ENCODE measurements around the gene ATL1.

The ATL1 gene

DNA sequence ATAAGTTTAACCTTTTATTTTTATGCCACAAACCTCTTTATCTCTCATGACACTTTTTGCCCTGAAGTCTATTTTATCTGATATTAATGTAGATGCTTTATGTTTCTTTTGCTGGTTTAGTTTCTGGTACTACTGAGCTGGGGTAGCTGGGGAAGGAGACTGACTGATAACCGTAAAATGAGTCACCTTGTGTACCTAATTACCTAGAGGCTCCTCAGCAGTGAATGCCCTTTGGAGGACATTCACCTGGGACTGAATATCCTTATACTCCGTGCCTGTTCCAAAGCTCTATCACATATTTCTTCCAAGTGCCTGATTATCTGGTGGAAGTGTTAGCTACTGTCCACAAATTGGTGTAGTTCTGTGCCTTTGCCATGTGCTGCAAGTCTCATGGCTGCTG is 13.9 kb downstream of the ATL1 start:
- Histone ChIP-seq H4K91ac (ENCODE audit: low read length) (no peak overlapping the region), H2BK15ac (ENCODE audit: low read depth, poor library complexity, severe bottlenecking) (no peak overlapping the region), H4K8ac (ENCODE audit: low read length) (no peak overlapping the region), H2BK5ac (ENCODE audit: low read depth, low read length, poor library complexity, severe bottlenecking) (no peak overlapping the region), H3K23ac (ENCODE audit: low read length in 2 of 2) (no peak overlapping the region), H2AFZ (ENCODE audit: low read depth, low read length) (no peak overlapping the region), H3K27ac (ENCODE audit: low read length, poor library complexity, severe bottlenecking) (no peak overlapping the region), H3K14ac (ENCODE audit: low read length in 2 of 2) (no peak overlapping the region), H2BK120ac (ENCODE audit: low read depth, low read length) (no peak overlapping the region), H3K79me1 (replicated peaks; ENCODE audit: low read length, poor library complexity, severe bottlenecking) (peaks cover 2% of the 10 kb centered on the region), H3K4me2 (ENCODE audit: low read length, poor library complexity, severe bottlenecking) (no peak overlapping the region), H3K4ac (ENCODE audit: low read depth in 1 of 2, low read length in 2 of 2) (no peak overlapping the region), H3K18ac (ENCODE audit: low read depth in 1 of 2, low read length in 2 of 2) (no peak overlapping the region), H3K4me1 (ENCODE audit: control insufficient read depth, insufficient read depth, low read depth, low read length) (no peaks in the 10 kb centered on the region), H2BK12ac (ENCODE audit: low read length in 2 of 2) (no peak overlapping the region), H3K27me3 (ENCODE audit: control insufficient read depth in 1 of 2, insufficient read depth in 1 of 2, low read length in 2 of 2) (no peaks in the 10 kb centered on the region), H2AK5ac (ENCODE audit: low read length, severe bottlenecking) (no peak overlapping the region), H3K36me3 (ENCODE audit: control insufficient read depth in 1 of 2, insufficient read depth in 2 of 2, low read depth in 1 of 2, low read length in 2 of 2) (no peaks in the 10 kb centered on the region), H3K9ac (ENCODE audit: low read length) (no peak overlapping the region), H3K9me3 (ENCODE audit: control insufficient read depth, low read length) (peaks cover 24% of the 10 kb centered on the region), H3K4me3 (ENCODE audit: insufficient read depth in 1 of 2, low read depth in 1 of 2, low read length in 2 of 2) (no peak overlapping the region)
- WGBS, result 100% methylated on average over 1 of the region's 2 CpGs
- no peak for DNase-seq

DNA sequence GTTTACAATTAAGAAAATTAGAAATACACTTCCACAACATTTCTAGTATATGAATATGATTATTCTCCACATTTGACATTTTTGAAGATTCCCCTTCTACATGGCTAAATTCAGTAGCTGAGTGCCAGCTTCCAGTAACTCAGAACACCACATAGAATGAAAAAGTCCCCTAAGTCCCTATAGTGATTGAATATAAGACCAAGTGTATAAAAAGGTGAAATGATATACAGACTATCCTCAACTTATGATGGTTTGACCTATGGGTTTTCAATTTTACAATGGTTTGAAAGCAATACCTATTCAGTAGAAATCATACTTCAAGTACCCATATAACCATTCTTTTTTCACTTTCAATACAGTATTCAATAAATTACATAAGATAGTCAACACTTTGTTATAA is 15.8 kb downstream of the ATL1 start:
- no peak overlapping the region for H3K23ac ChIP-seq (ENCODE audit: low read length in 2 of 2)
- no peak overlapping the region for H2AFZ ChIP-seq (ENCODE audit: low read depth, low read length)
- no peak overlapping the region for H2AK5ac ChIP-seq (ENCODE audit: low read length, severe bottlenecking)
- no peak overlapping the region for H3K4me3 ChIP-seq (ENCODE audit: insufficient read depth in 1 of 2, low read depth in 1 of 2, low read length in 2 of 2)
- no peak overlapping the region for H3K4ac ChIP-seq (ENCODE audit: low read depth in 1 of 2, low read length in 2 of 2)
- no peak overlapping the region for H3K27ac ChIP-seq (ENCODE audit: low read length, poor library complexity, severe bottlenecking)
- no peaks in the 10 kb centered on the region for H3K36me3 ChIP-seq (ENCODE audit: control insufficient read depth in 1 of 2, insufficient read depth in 2 of 2, low read depth in 1 of 2, low read length in 2 of 2)
- no peak overlapping the region for H3K18ac ChIP-seq (ENCODE audit: low read depth in 1 of 2, low read length in 2 of 2)
- H2BK12ac ChIP-seq (ENCODE audit: low read length in 2 of 2), result no peak overlapping the region
- no peak overlapping the region for H3K4me2 ChIP-seq (ENCODE audit: low read length, poor library complexity, severe bottlenecking)
- no peak for DNase-seq
- H4K8ac ChIP-seq (ENCODE audit: low read length), result no peak overlapping the region
- H2BK120ac ChIP-seq (ENCODE audit: low read depth, low read length), result no peak overlapping the region
- H3K9ac ChIP-seq (ENCODE audit: low read length), result no peak overlapping the region
- no peaks in the 10 kb centered on the region for H3K79me1 ChIP-seq (replicated peaks; ENCODE audit: low read length, poor library complexity, severe bottlenecking)
- H3K27me3 ChIP-seq (ENCODE audit: control insufficient read depth in 1 of 2, insufficient read depth in 1 of 2, low read length in 2 of 2), result no peaks in the 10 kb centered on the region
- no peak overlapping the region for H4K91ac ChIP-seq (ENCODE audit: low read length)
- H3K9me3 ChIP-seq (ENCODE audit: control insufficient read depth, low read length), result peaks cover 6% of the 10 kb centered on the region
- no peak overlapping the region for H3K14ac ChIP-seq (ENCODE audit: low read length in 2 of 2)
- no peak overlapping the region for H2BK15ac ChIP-seq (ENCODE audit: low read depth, poor library complexity, severe bottlenecking)
- H3K4me1 ChIP-seq (ENCODE audit: control insufficient read depth, insufficient read depth, low read depth, low read length), result no peaks in the 10 kb centered on the region
- H2BK5ac ChIP-seq (ENCODE audit: low read depth, low read length, poor library complexity, severe bottlenecking), result no peak overlapping the region

DNA sequence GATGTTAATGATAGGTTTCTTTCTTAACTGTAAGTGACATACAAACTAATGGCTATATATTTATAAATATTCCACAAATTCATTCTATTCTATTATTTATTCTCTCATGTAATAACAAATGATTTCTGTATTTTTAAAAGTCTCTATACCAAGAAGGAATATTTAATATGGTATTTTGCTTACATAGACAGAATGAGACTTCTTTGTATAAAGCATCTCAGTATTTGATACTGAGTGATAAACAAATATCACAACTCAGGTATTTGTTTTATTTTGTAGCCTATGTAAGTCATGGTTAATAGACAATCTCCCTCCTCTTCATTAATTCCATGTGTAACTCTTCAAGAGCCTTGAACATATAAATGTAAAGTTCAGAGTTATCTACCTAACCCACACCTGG is 18.0 kb downstream of the ATL1 start:
- Histone ChIP-seq H3K9me3 (ENCODE audit: control insufficient read depth, low read length) (no peaks in the 10 kb centered on the region), H3K9ac (ENCODE audit: low read length) (no peak overlapping the region), H3K4me1 (ENCODE audit: control insufficient read depth, insufficient read depth, low read depth, low read length) (no peaks in the 10 kb centered on the region), H4K91ac (ENCODE audit: low read length) (no peak overlapping the region), H3K4me3 (ENCODE audit: insufficient read depth in 1 of 2, low read depth in 1 of 2, low read length in 2 of 2) (no peak overlapping the region), H3K4me2 (ENCODE audit: low read length, poor library complexity, severe bottlenecking) (no peak overlapping the region), H2BK5ac (ENCODE audit: low read depth, low read length, poor library complexity, severe bottlenecking) (no peak overlapping the region), H3K27me3 (ENCODE audit: control insufficient read depth in 1 of 2, insufficient read depth in 1 of 2, low read length in 2 of 2) (no peaks in the 10 kb centered on the region), H2BK12ac (ENCODE audit: low read length in 2 of 2) (no peak overlapping the region), H4K8ac (ENCODE audit: low read length) (no peak overlapping the region), H3K27ac (ENCODE audit: low read length, poor library complexity, severe bottlenecking) (no peak overlapping the region), H2AFZ (ENCODE audit: low read depth, low read length) (no peak overlapping the region), H3K4ac (ENCODE audit: low read depth in 1 of 2, low read length in 2 of 2) (no peak overlapping the region), H2BK15ac (ENCODE audit: low read depth, poor library complexity, severe bottlenecking) (no peak overlapping the region), H2BK120ac (ENCODE audit: low read depth, low read length) (no peak overlapping the region), H3K23ac (ENCODE audit: low read length in 2 of 2) (no peak overlapping the region), H3K18ac (ENCODE audit: low read depth in 1 of 2, low read length in 2 of 2) (no peak overlapping the region), H3K14ac (ENCODE audit: low read length in 2 of 2) (no peak overlapping the region), H3K36me3 (ENCODE audit: control insufficient read depth in 1 of 2, insufficient read depth in 2 of 2, low read depth in 1 of 2, low read length in 2 of 2) (no peaks in the 10 kb centered on the region), H2AK5ac (ENCODE audit: low read length, severe bottlenecking) (no peak overlapping the region), H3K79me1 (replicated peaks; ENCODE audit: low read length, poor library complexity, severe bottlenecking) (no peaks in the 10 kb centered on the region)
- no peak for DNase-seq

DNA sequence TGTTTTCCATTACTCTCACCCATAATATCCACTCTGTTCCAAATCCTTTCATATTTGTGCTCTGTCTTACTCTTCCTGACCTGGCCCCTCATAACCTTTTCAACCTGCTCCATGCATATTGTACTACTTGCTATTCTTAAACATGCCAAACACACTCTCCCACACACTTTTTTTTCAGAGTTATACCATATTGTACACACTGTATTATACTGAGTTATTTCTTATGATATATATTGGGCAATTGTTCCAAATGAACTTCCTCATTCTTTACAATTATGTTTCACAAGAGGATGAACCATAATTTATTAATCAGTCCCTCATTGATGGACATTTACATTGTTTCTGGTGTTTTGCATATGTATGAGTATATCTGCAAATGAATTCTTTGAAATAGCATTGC is 18.5 kb downstream of the ATL1 start:
- Histone ChIP-seq H3K18ac (ENCODE audit: low read depth in 1 of 2, low read length in 2 of 2) (no peak overlapping the region), H4K8ac (ENCODE audit: low read length) (no peak overlapping the region), H3K4ac (ENCODE audit: low read depth in 1 of 2, low read length in 2 of 2) (no peak overlapping the region), H3K4me3 (ENCODE audit: insufficient read depth in 1 of 2, low read depth in 1 of 2, low read length in 2 of 2) (no peak overlapping the region), H3K14ac (ENCODE audit: low read length in 2 of 2) (no peak overlapping the region), H3K4me2 (ENCODE audit: low read length, poor library complexity, severe bottlenecking) (no peak overlapping the region), H3K36me3 (ENCODE audit: control insufficient read depth in 1 of 2, insufficient read depth in 2 of 2, low read depth in 1 of 2, low read length in 2 of 2) (no peaks in the 10 kb centered on the region), H2BK120ac (ENCODE audit: low read depth, low read length) (no peak overlapping the region), H2BK5ac (ENCODE audit: low read depth, low read length, poor library complexity, severe bottlenecking) (no peak overlapping the region), H4K91ac (ENCODE audit: low read length) (no peak overlapping the region), H2BK15ac (ENCODE audit: low read depth, poor library complexity, severe bottlenecking) (no peak overlapping the region), H3K9ac (ENCODE audit: low read length) (no peak overlapping the region), H3K4me1 (ENCODE audit: control insufficient read depth, insufficient read depth, low read depth, low read length) (no peaks in the 10 kb centered on the region), H3K27ac (ENCODE audit: low read length, poor library complexity, severe bottlenecking) (no peak overlapping the region), H3K27me3 (ENCODE audit: control insufficient read depth in 1 of 2, insufficient read depth in 1 of 2, low read length in 2 of 2) (no peaks in the 10 kb centered on the region), H3K79me1 (replicated peaks; ENCODE audit: low read length, poor library complexity, severe bottlenecking) (no peaks in the 10 kb centered on the region), H3K23ac (ENCODE audit: low read length in 2 of 2) (no peak overlapping the region), H3K9me3 (ENCODE audit: control insufficient read depth, low read length) (no peaks in the 10 kb centered on the region), H2AFZ (ENCODE audit: low read depth, low read length) (no peak overlapping the region), H2BK12ac (ENCODE audit: low read length in 2 of 2) (no peak overlapping the region), H2AK5ac (ENCODE audit: low read length, severe bottlenecking) (no peak overlapping the region)
- DNase-seq, result no peak
